GM18907 (cell line): Measurements from ENCODE around the gene OTOG.

Source experiments
- ATAC-seq: cut with Tn5 transposase; IDR thresholded peaks from one replicate; pipeline ENCODE4 v1.9.1; 2021; ENCODE audit warnings: mild to moderate bottlenecking, moderate library complexity; ENCODE audit not compliant: unreplicated experiment

The OTOG gene

GRCh38 chr11:17519061-17519885 is 27.8 kb upstream of the OTOG start:
- ATAC-seq: no peak

- no peak for ATAC-seq
Measured at GRCh38 chr11:17521106-17521900, 25.8 kb upstream of the OTOG start.

- no peak for ATAC-seq
Measured at GRCh38 chr11:17522655-17523054, 24.4 kb upstream of the OTOG start.

- ATAC-seq: no peak
Measured at GRCh38 chr11:17524221-17524620, 22.8 kb upstream of the OTOG start.

GRCh38 chr11:17525570-17525969 is 21.5 kb upstream of the OTOG start:
- no peak for ATAC-seq

- no peak for ATAC-seq
Measured at GRCh38 chr11:17526326-17526725, 20.7 kb upstream of the OTOG start.

- ATAC-seq: no peak
Measured at GRCh38 chr11:17526931-17527627, 20.0 kb upstream of the OTOG start.

- ATAC-seq: no peak
Measured at GRCh38 chr11:17527628-17527995, 19.4 kb upstream of the OTOG start.

GRCh38 chr11:17528181-17528691 is 18.8 kb upstream of the OTOG start:
- peak; percentile 77 for ATAC-seq

GRCh38 chr11:17528906-17529843 is 17.9 kb upstream of the OTOG start:
- ATAC-seq: no peak

- no peak for ATAC-seq
Measured at GRCh38 chr11:17529844-17530185, 17.2 kb upstream of the OTOG start.

- no peak for ATAC-seq
Measured at GRCh38 chr11:17531071-17531600, 15.9 kb upstream of the OTOG start.

- no peak for ATAC-seq
Measured at GRCh38 chr11:17531636-17532113, 15.4 kb upstream of the OTOG start.

GRCh38 chr11:17532784-17533183 is 14.3 kb upstream of the OTOG start:
- no peak for ATAC-seq

- ATAC-seq: no peak
Measured at GRCh38 chr11:17533341-17533740, 13.7 kb upstream of the OTOG start.

- no peak for ATAC-seq
Measured at GRCh38 chr11:17533778-17534415, 13.2 kb upstream of the OTOG start.

GRCh38 chr11:17535488-17535887 is 11.6 kb upstream of the OTOG start:
- ATAC-seq: no peak

GRCh38 chr11:17537261-17537660 is 9.8 kb upstream of the OTOG start:
- no peak for ATAC-seq

- ATAC-seq: no peak
Measured at GRCh38 chr11:17538054-17538453, 9.0 kb upstream of the OTOG start.

- ATAC-seq: no peak
Measured at GRCh38 chr11:17538731-17539130, 8.3 kb upstream of the OTOG start.
